Adrenal gland (tissue), 19 donors: ENCODE results near the gene FOXRED1. TPM values are rescaled to one million over a fixed set of nuclear protein-coding genes. Genes with fewer than 3 reads are reported as not detected.
A peak's percentile ranks its signal among the peaks of the same experiment; 100 is the strongest.

ENCODE experiments used
- DNase-seq, 7 donors: peaks; one replicate each; pipeline ENCODE4 v3.0.0-alpha.2; 2019 to 2020
- H3K27ac ChIP-seq, 5 donors: fragments of 200-600 bp; sonication (generic) in 4 of 5; 1 replicate in 3 of 5; 2 replicates in 2 of 5; pipeline versions ENCODE4 v1.5.1 to v1.8.0; 2016 to 2020; ENCODE audit warnings: mild to moderate bottlenecking in 1 of 5
- H3K27me3 ChIP-seq: fragments of 200-600 bp; 2 replicates; pipeline ENCODE4 v1.8.0; 2021
- H3K36me3 ChIP-seq, 2 donors: fragments of 200-600 bp; replicated peaks in 1 of 2; 1 replicate in 1 of 2; 2 replicates in 1 of 2; pipeline versions ENCODE4 v1.5.1 to v1.8.0; 2018 to 2022
- H3K4me1 ChIP-seq, 2 donors: fragments of 200-600 bp; replicated peaks in 1 of 2; 1 replicate in 1 of 2; 2 replicates in 1 of 2; pipeline versions ENCODE4 v1.5.1 to v1.8.0; 2018 to 2021
- H3K4me3 ChIP-seq, 4 donors: fragments of 200-600 bp; sonication (generic) in 3 of 4; one replicate each; pipeline ENCODE4 v1.5.1; 2016 to 2018
- H3K9me3 ChIP-seq, 3 donors: fragments of 200-600 bp; sonication (generic) in 1 of 3; replicated peaks in 1 of 3; 1 replicate in 2 of 3; 2 replicates in 1 of 3; pipeline versions ENCODE4 v1.5.1 to v1.8.0; 2016 to 2021
- CTCF ChIP-seq, 6 experiments: fragments of 450-650 bp in 4 of 6; fragments of 200-600 bp in 2 of 6; sonication (generic) in 1 of 6; IDR thresholded peaks; 1 replicate in 5 of 6; 2 replicates in 1 of 6; pipeline versions ENCODE4 v1.5.1 to v1.8.0; 2016 to 2021; ENCODE audit warnings: antibody characterized with exemption in 6 of 6, mild to moderate bottlenecking in 2 of 6, moderate library complexity in 1 of 6
- POLR2A ChIP-seq, 2 donors: fragments of 450-650 bp; IDR thresholded peaks; one replicate each; pipeline ENCODE4 v1.6.1; 2017; ENCODE audit warnings: antibody characterized with exemption in 2 of 2, mild to moderate bottlenecking in 2 of 2, moderate library complexity in 1 of 2
- WGBS, 4 donors: extraction: QIAGEN DNeasy Blood & Tissue Kit in 2 of 4; methylation state at CpG; one replicate each; pipeline versions ENCODE4 v1.1.5 to v1.1.7; 2013 to 2017; 5-methylcytosine and 5-hydroxymethylcytosine counted together
- intact Hi-C, 2 donors: fragments of 100-400 bp; cut with DNase I; formaldehyde crosslinking; loops; one replicate each; pipeline versions ENCODE4 v1.14.1 to v1.15.0; 2022 to 2023
- long read RNA-seq, 10 donors: library from polyadenylated mRNA in 3 of 10; unstranded in 2 of 10; stranded (forward) in 1 of 10; transcript quantifications; one replicate each; pipeline ENCODE4 v2.0.0 and lab custom pipeline, GENCODE V29; 2021 to 2026
- polyA plus RNA-seq, 3 donors: library from polyadenylated mRNA; stranded (reverse); fragments of 200-250 nt in 2 of 3; fragments of 350-450 nt in 1 of 3; fragmentation: Illumina TruSeq in 1 of 3; extraction: RNeasy Lipid Tissue Mini Kit (QIAGEN cat#74804) in 1 of 3; gene quantifications; one replicate each; pipeline ENCODE4 v1.2.3, GENCODE V29; 2013 to 2014
- total RNA-seq, 9 donors: library from RNA; depleted of rRNA in 4 of 9; stranded (reverse); fragments of >200 nt in 4 of 9; fragments of 120-200 nt in 1 of 9; fragmentation: NEBNext Ultra II Directional in 1 of 9; extraction: Animal tissue kit (Norgen Biotek cat#: 25700) in 1 of 9; gene quantifications; one replicate each; pipeline versions ENCODE4 v1.1.0 to v1.2.4, GENCODE V29; 2013 to 2023
- donor health status: healthy with polysubstance abuse.
- donor health status: Bipolar disorder and iron deficiency.
- donor health status: DM: yes; HTN: yes; CAD: no.
- donor health status: DM: no; HTN: no; CAD: no.
- donor health status: DM: no; HTN: no; CAD: no.
- donor health status: DM: yes; HTN: yes; CAD: no.

The FOXRED1 gene
- total RNA-seq, result 10 to 100 TPM in 8 of 9 donors, 1 to 10 TPM in 1; 7.2 to 33.0 (median 27.6) TPM
- polyA plus RNA-seq, result 10 to 100 TPM; 31.3 to 55.3 (median 43.9) TPM
- long read RNA-seq, donor 1, transcript FOXRED1-201 (11 exons, 1,970 nt), result major isoform, 9 of 10 reads
- long read RNA-seq, donor 1, partial matches to known transcripts, result 0 of 10 reads
- long read RNA-seq, donor 1, other reads (novel, unspliced or antisense), result 0 of 10 reads
- long read RNA-seq, donor 2, transcript FOXRED1-201 (11 exons, 1,970 nt), result major isoform, 5 of 5 reads
- long read RNA-seq, donor 2, partial matches to known transcripts, result 0 of 5 reads
- long read RNA-seq, donor 2, other reads (novel, unspliced or antisense), result 0 of 5 reads
- long read RNA-seq, donor 3, transcript FOXRED1-201 (11 exons, 1,970 nt), result major isoform, 6 of 6 reads
- long read RNA-seq, donor 3, partial matches to known transcripts, result 0 of 6 reads
- long read RNA-seq, donor 3, other reads (novel, unspliced or antisense), result 0 of 6 reads
- long read RNA-seq, donor 4, transcript FOXRED1-201 (11 exons, 1,970 nt), result major isoform, 6 of 8 reads
- long read RNA-seq, donor 4, partial matches to known transcripts, result 0 of 8 reads
- long read RNA-seq, donor 4, other reads (novel, unspliced or antisense), result 2 of 8 reads
- long read RNA-seq, donor 5, transcript FOXRED1-201 (11 exons, 1,970 nt), result major isoform, 42 of 60 reads
- long read RNA-seq, donor 5, partial matches to known transcripts, result 1 of 60 reads
- long read RNA-seq, donor 5, other reads (novel, unspliced or antisense), result 15 of 60 reads
- long read RNA-seq, donor 6, transcript FOXRED1-201 (11 exons, 1,970 nt), result major isoform, 9 of 13 reads
- long read RNA-seq, donor 6, partial matches to known transcripts, result 1 of 13 reads
- long read RNA-seq, donor 6, other reads (novel, unspliced or antisense), result 3 of 13 reads
- long read RNA-seq, donor 7, partial matches to known transcripts, result 0 of 1 reads
- long read RNA-seq, donor 7, other reads (novel, unspliced or antisense), result 0 of 1 reads
- long read RNA-seq, donor 8, transcript FOXRED1-201 (11 exons, 1,970 nt), result major isoform, 8 of 9 reads
- long read RNA-seq, donor 8, partial matches to known transcripts, result 0 of 9 reads
- long read RNA-seq, donor 8, other reads (novel, unspliced or antisense), result 0 of 9 reads
- long read RNA-seq, donor 9, partial matches to known transcripts, result 0 of 5 reads
- long read RNA-seq, donor 9, other reads (novel, unspliced or antisense), result 0 of 5 reads
- long read RNA-seq, donor 10, partial matches to known transcripts, result 0 of 4 reads
- long read RNA-seq, donor 10, other reads (novel, unspliced or antisense), result 0 of 4 reads

- H3K4me3 ChIP-seq, result peak within 1 kb of the TSS; percentile 35 to 94 (median 82)
- peaks cover 0 to 42% of the 10 kb centered on the region in 2 donors for H3K36me3 ChIP-seq
- intact Hi-C loops, result loop anchor here (5.0 to 10.0 kb wide), 2 partner anchors 54 to 57 kb away; partner anchors contain the start of genes FAM118B (in 2 of the 2) and RPUSD4 (in 2 of the 2)
- no peak for TF ChIP-seq CTCF (IDR thresholded peaks at IDR 0.05)
- peak; percentile 78 to 85 for TF ChIP-seq POLR2A (IDR thresholded peaks at IDR 0.05)
- H3K9me3 ChIP-seq, result no peaks in the 10 kb centered on the region
- no peaks in the 10 kb centered on the region for H3K27me3 ChIP-seq
- 0 to 3% (median 1%) methylated on average over 5 to 64 of the region's 64 CpGs for WGBS, 4 donors
- DNase-seq, result peak; percentile 100
- H3K4me1 ChIP-seq, result peaks cover 13 to 21% of the 10 kb centered on the region in 2 donors
- H3K27ac ChIP-seq, result peak within 1 kb of the TSS in 4 of 5 donors; percentile 71 to 97 (median 87)
These were observed at the start of gene FOXRED1, which contains the start of gene SRPRA for GRCh38 chr11:126268708-126269579. Gene FOXRED1, plus strand, starts transcription at chr11:126269154. Its CDS starts 53 bp downstream, at chr11:126269207. Gene SRPRA, minus strand, starts transcription at chr11:126268895. Its CDS starts 91 bp downstream, at chr11:126268804.

GRCh38 chr11:126219547-126219946, 49.4 kb upstream of the FOXRED1 start:
- no peak for TF ChIP-seq POLR2A (IDR thresholded peaks at IDR 0.05)
- TF ChIP-seq CTCF (IDR thresholded peaks at IDR 0.05), result no peak
- intact Hi-C loops, result loop anchor here in 1 of 2 donors (10.0 kb wide), 1 partner anchor 45 kb away; the partner anchor contains the start of genes FOXRED1 and SRPRA
- 59 to 65% (median 61%) methylated on average over 4 of the region's 4 CpGs for WGBS, 4 donors
- no peaks in the 10 kb centered on the region for H3K27me3 ChIP-seq
- peaks cover 0 to 7% of the 10 kb centered on the region in 2 donors for H3K4me1 ChIP-seq
- no peak overlapping the region for H3K27ac ChIP-seq
- no peak overlapping the region for H3K4me3 ChIP-seq
- no peak for DNase-seq
- no peaks in the 10 kb centered on the region for H3K9me3 ChIP-seq
- H3K36me3 ChIP-seq, result no peaks in the 10 kb centered on the region

- Histone ChIP-seq H3K27ac (no peak overlapping the region), H3K27me3 (no peaks in the 10 kb centered on the region), H3K4me3 (no peak overlapping the region), H3K36me3 (peaks cover 0 to 2% of the 10 kb centered on the region in 2 donors), H3K9me3 (no peaks in the 10 kb centered on the region), H3K4me1 (no peaks in the 10 kb centered on the region)
- no peak for TF ChIP-seq POLR2A (IDR thresholded peaks at IDR 0.05)
- no peak for TF ChIP-seq CTCF (IDR thresholded peaks at IDR 0.05)
- intact Hi-C loops, result no loop called here
- WGBS, 4 donors, result 91 to 95% (median 93%) methylated on average over 6 of the region's 6 CpGs
- DNase-seq, result no peak
These were observed 44.2 kb upstream of the FOXRED1 start for GRCh38 chr11:126224647-126225294.
